ENCODE measurements around the gene TTYH3. TPM values are rescaled to one million over a fixed set of nuclear protein-coding genes. Genes with fewer than 3 reads are reported as not detected.
A peak's percentile ranks its signal among the peaks of the same experiment; 100 is the strongest.

Gene TTYH3
- polyA plus RNA-seq, 5 donors: 76.5 to 169 (median 109) TPM

GRCh38 chr7:2632733-2633537 is 1.1 kb downstream of the TTYH3 start:
- DNase-seq: no peak

- no peak for DNase-seq
These were observed 1.9 kb downstream of the TTYH3 start for GRCh38 chr7:2633538-2634266.

GRCh38 chr7:2634267-2635145 is 2.7 kb downstream of the TTYH3 start:
- no peak for DNase-seq

- no peak for DNase-seq
These were observed 3.4 kb downstream of the TTYH3 start for GRCh38 chr7:2635148-2635668.

- peak in 1 of 2 donors; percentile 71 for DNase-seq
These were observed 4.3 kb downstream of the TTYH3 start for GRCh38 chr7:2635810-2636701.

GRCh38 chr7:2637066-2637471 is 5.3 kb downstream of the TTYH3 start:
- DNase-seq: no peak

GRCh38 chr7:2637505-2638223 is 5.9 kb downstream of the TTYH3 start:
- no peak for DNase-seq

GRCh38 chr7:2638224-2638991 is 6.6 kb downstream of the TTYH3 start:
- DNase-seq: no peak

GRCh38 chr7:2639181-2639681 is 7.4 kb downstream of the TTYH3 start:
- DNase-seq: no peak

- no peak for DNase-seq
These were observed 8.1 kb downstream of the TTYH3 start for GRCh38 chr7:2639695-2640481.

- DNase-seq: no peak
These were observed 8.7 kb downstream of the TTYH3 start for GRCh38 chr7:2640482-2640830.

- no peak for DNase-seq
These were observed 9.1 kb downstream of the TTYH3 start for GRCh38 chr7:2640846-2641316.

GRCh38 chr7:2641406-2642393 is 9.9 kb downstream of the TTYH3 start:
- peak; percentile 88 to 91 for DNase-seq

GRCh38 chr7:2643386-2644219 is 11.8 kb downstream of the TTYH3 start:
- DNase-seq: no peak

- no peak for DNase-seq
These were observed 12.4 kb downstream of the TTYH3 start for GRCh38 chr7:2644220-2644561.
